ENCODE results near the gene EPHA2.

- no peak for TF ChIP-seq CTCF (conservative IDR thresholded peaks at IDR 0.05; ENCODE audit: low read depth, low read length)
- no peak for TF ChIP-seq EZH2 (IDR thresholded peaks at IDR 0.05; ENCODE audit: borderline replicate concordance, low read depth, low read length, poor library complexity, severe bottlenecking)
These were observed 5.4 kb downstream of the EPHA2 start for GRCh38 chr1:16150508-16150907.
